ENCODE data around the gene FMN1.

Gene FMN1

DNA sequence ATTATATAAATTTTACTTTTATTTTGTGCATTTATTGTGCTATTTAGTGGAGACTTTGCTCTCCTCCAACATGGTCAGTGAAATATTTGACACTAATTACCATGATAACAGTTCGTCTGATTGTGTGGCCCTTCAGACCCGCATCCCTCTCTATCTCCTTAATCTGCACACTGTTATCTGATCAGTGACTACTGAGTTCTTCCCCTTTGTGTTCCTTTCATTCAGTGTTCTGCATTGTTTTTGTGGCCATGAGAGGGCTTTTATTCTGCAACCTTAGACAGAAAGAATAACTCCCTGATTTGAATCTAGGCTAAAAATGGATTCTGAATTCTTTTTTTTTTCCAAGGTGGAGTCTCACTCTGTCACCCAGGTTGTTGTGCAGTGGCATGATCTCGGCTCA lies 11.9 kb upstream of the FMN1 start:
- H3K4me1 Mint-ChIP-seq, result peaks cover 33% of the 10 kb centered on the region
- no peak overlapping the region for H3K4me3 Mint-ChIP-seq
- no peak overlapping the region for H3K27ac Mint-ChIP-seq
- DNase-seq, result no peak
- no peaks in the 10 kb centered on the region for H3K27me3 Mint-ChIP-seq
- peaks cover 0 to 9% of the 10 kb centered on the region in 2 donors for H3K9me3 Mint-ChIP-seq
- no peak for ATAC-seq

DNA sequence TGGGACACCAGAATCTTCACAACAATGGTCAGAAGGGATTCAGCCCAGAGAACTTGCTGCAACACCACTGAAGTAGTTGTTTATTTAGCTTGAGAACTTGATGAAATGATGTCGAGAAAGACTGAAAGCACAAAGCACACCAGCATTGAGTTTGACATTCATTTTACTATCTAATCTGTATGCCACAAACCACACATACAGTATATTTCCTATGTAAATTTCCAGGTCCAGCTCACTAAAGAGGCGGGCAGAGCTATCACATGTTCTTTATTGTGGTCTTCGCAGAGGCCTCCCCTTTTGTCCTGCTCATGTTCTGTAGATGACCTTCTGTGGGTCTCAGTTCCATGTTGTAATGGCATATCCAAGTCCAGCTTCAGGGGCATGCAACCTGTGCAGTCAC lies 10.4 kb upstream of the FMN1 start:
- Mint-ChIP-seq H3K27me3 (no peaks in the 10 kb centered on the region), H3K4me1 (peaks cover 41% of the 10 kb centered on the region), H3K27ac (no peak overlapping the region), H3K4me3 (no peak overlapping the region), H3K9me3 (peaks cover 0 to 6% of the 10 kb centered on the region in 2 donors)
- DNase-seq (no peak), ATAC-seq (no peak)

DNA sequence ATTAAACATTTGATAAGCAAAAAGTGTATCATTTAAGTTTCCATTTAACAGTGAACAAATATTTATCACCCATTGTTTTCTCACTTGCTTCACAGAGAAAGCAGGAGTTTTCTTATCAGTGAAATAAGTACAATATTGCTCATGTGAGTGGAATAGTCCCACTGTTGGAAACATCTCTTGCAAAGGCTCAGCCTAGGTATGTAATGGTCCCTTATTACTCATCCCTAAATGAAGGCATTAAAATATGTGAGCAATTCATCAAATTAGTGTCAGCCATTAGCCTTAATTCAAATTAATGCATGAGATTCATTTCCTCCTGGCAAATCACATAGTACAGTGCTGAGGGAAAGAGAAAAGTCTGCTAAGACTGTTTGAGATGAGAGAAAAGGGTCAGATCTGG lies 9.6 kb upstream of the FMN1 start:
- Mint-ChIP-seq H3K27ac (no peak overlapping the region), H3K9me3 (no peaks in the 10 kb centered on the region), H3K27me3 (peaks cover 6% of the 10 kb centered on the region), H3K4me1 (peaks cover 37% of the 10 kb centered on the region), H3K4me3 (no peak overlapping the region)
- DNase-seq (no peak), ATAC-seq (no peak)

DNA sequence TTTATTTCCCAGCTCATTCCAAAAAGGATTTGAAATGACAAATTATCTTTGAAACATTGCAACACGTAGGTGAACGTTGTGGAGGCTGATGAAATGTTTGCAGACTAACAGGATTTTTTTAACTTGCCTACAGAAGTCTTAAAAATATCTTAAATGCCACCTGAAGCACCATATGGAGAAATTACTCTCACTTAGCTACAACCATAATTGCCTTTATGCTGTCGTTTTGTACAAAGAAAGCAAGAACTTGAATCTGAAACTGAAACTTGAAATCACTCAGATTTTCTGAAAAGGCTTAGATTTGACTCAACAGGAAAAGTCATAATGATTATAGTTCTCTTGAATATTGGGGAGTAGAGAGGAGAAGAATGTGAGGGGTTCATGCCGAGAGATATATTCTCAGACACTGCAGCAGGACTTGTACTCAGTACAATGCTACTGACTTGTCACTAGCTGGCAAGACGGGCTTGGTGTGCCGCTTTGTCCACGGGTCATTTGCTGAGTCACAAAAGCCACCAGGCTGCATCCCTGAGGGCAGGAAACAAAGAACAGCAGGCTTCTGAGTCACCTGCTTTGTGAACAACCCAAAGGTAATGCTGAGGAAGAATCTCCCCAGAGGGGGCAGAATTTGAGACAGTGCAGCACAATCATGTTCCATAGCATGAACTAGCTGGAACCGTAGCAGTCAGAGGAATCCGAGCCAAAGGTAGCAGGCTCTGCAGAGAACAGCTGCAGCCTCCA lies 7.1 kb upstream of the FMN1 start:
- peaks cover 37% of the 10 kb centered on the region for H3K4me1 Mint-ChIP-seq
- peaks cover 6% of the 10 kb centered on the region for H3K27me3 Mint-ChIP-seq
- peak overlapping the region; percentile 65 to 74 for H3K4me3 Mint-ChIP-seq
- H3K27ac Mint-ChIP-seq, result peak overlapping the region; percentile 50 to 89
- DNase-seq, result peak; percentile 57 to 64
- peak; percentile 98 for ATAC-seq
- no peaks in the 10 kb centered on the region for H3K9me3 Mint-ChIP-seq

DNA sequence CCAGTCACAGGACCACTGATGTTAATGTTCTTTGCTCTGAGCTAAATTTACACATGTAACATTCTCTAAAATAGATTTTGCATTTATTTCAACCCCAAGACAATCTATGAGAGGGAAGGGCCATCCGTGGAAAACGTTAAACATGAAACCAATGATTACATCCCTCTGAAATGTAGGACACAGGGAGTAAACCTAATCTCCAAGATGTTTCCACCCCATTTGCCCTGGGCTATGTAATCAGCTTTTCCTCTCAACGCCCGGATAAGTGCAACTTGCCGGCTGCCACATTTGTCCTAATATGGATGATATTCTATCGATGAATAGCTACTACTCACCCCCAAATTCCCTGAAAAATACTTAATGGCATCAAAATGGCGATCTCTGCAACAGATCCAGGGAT lies 6.4 kb upstream of the FMN1 start:
- Mint-ChIP-seq H3K4me3 (no peak overlapping the region), H3K27ac (no peak overlapping the region), H3K27me3 (peaks cover 6% of the 10 kb centered on the region), H3K9me3 (no peaks in the 10 kb centered on the region), H3K4me1 (peaks cover 37% of the 10 kb centered on the region)
- no peak for DNase-seq
- no peak for ATAC-seq

DNA sequence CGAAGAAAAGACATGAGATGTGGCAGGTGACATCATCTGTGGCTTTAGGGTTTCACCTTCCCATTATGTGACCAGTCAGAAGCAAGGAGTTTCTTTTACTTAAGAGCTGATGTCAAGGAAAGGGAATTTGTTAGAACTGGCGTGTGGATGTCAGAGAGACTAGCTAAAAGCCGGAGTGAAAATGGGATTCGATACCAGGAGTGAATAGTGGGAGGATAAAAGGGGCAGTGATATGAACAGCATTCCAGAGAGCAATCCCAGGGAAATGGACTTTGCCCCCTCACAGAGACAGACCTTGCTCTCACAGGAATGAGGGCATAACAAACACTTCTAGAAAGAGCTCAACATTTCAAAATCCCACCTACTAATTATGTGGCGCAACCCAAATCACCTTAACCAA lies 5.9 kb upstream of the FMN1 start:
- ATAC-seq (no peak), DNase-seq (no peak)
- Mint-ChIP-seq H3K27me3 (peaks cover 6% of the 10 kb centered on the region), H3K4me1 (peaks cover 39% of the 10 kb centered on the region), H3K9me3 (no peaks in the 10 kb centered on the region), H3K27ac (no peak overlapping the region), H3K4me3 (no peak overlapping the region)

DNA sequence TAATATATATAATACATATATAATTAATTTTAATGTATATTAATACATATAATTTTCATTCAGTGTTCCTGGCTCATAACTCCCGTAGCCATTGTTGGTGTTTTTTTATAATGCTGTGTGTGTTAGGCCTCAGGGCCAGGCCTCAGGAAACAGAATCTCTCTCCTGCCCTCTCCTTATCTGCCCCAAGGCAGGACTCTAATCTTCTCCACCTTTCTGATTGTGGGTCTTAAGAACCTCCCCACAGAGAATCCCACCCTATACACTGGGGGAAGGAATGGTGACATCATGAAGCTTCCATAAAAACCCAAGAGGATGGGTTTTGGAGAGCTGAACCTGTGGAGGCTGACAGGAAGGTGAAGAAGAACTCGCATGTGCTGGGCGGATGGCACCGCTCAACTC lies 4.0 kb upstream of the FMN1 start:
- DNase-seq, result no peak
- no peak overlapping the region for H3K4me3 Mint-ChIP-seq
- peaks cover 8% of the 10 kb centered on the region for H3K27me3 Mint-ChIP-seq
- ATAC-seq, result no peak
- H3K27ac Mint-ChIP-seq, result no peak overlapping the region
- H3K4me1 Mint-ChIP-seq, result peaks cover 45% of the 10 kb centered on the region
- no peaks in the 10 kb centered on the region for H3K9me3 Mint-ChIP-seq

DNA sequence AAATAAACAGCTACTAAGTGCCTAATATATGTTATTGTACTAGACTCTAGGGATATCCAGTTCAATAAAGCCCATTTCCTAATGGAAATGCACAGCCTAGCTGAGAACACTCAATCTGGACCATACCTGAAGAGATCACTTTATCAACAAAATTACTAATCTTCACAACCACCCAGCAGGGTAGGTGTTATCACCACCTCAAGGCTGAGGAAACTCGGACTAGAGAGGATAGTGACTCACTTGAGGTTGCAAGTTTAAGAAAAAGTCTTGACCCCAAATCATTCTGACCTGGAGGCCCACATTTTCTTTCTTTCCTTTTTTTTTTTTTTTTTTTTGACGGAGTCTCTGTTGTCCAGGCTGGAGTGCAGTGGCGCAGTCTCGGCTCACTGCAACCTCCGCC lies 3.1 kb upstream of the FMN1 start:
- Mint-ChIP-seq H3K4me3 (no peak overlapping the region), H3K4me1 (peaks cover 40% of the 10 kb centered on the region), H3K27ac (no peak overlapping the region), H3K9me3 (no peaks in the 10 kb centered on the region), H3K27me3 (peaks cover 17% of the 10 kb centered on the region)
- no peak for ATAC-seq
- DNase-seq, result no peak

DNA sequence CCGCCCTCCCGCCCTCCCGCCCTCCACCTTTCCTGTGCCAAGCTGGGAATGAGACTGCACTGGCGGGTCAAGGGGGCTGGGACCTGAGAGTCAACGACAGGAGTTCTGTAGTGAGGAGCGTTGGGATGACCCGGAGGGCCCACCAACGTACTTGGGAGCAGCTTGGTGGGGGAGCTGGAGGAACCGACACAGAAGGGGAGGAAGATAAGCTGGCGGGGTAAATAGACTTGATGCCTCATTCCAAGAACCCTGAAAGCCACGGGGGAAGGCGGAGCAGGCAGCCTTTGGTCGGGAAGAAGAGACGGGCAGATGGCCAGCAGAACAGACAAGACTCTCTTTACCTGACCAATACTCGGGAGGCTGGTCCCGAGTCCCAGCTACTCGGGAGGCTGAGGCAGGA lies 277 bp downstream of the FMN1 start:
- H3K4me1 Mint-ChIP-seq, result peaks cover 16% of the 10 kb centered on the region
- H3K27ac Mint-ChIP-seq, result peak overlapping the region; percentile 21 to 65
- no peaks in the 10 kb centered on the region for H3K9me3 Mint-ChIP-seq
- no peak for ATAC-seq
- H3K27me3 Mint-ChIP-seq, result peaks cover 20% of the 10 kb centered on the region
- no peak for DNase-seq
- peak overlapping the region; percentile 76 to 86 for H3K4me3 Mint-ChIP-seq

DNA sequence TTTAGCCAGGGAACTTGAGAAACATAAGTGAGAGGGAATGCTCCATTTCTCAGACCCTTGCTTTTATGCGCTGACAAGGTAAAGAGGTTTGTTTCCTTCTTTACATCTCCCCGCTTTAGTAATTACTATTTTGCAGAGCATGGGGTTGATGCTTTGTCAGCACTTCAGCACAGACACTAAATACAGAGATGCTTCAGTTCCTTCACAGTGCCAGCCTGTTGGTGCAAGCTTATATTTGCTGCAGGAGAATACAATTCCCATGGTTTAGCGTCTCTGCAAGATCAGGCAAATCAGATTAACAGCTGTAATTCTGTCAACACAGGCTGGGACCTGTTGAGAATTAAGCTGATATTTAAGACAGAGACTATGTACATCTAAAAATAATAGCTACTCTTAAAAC lies 2.9 kb downstream of the FMN1 start:
- H3K27ac Mint-ChIP-seq, result no peak overlapping the region
- H3K4me3 Mint-ChIP-seq, result no peak overlapping the region
- H3K9me3 Mint-ChIP-seq, result no peaks in the 10 kb centered on the region
- peaks cover 16% of the 10 kb centered on the region for H3K4me1 Mint-ChIP-seq
- ATAC-seq, result no peak
- H3K27me3 Mint-ChIP-seq, result peaks cover 26% of the 10 kb centered on the region
- DNase-seq, result no peak

DNA sequence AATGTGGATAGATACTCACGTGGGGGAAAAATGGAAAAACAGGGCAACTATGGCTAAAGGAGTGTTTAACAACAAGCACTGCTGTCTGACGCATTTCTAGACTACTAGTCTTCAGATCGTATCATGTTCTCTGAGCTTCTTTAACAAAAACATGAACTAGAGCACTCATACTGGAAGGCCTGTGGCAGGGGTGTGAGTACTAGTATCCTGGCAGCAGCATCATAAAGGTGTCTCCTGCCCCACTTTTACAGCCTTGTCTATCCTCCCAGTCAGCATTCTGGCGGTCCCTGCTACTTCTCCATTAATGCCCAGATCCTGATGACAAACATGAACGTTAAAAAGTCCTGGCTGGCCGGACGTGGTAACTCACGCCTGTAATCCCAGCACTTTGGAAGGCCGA lies 4.0 kb downstream of the FMN1 start:
- no peaks in the 10 kb centered on the region for H3K9me3 Mint-ChIP-seq
- H3K4me1 Mint-ChIP-seq, result peaks cover 15% of the 10 kb centered on the region
- DNase-seq (no peak), ATAC-seq (peak; percentile 41)
- H3K27me3 Mint-ChIP-seq, result peaks cover 26% of the 10 kb centered on the region
- no peak overlapping the region for H3K4me3 Mint-ChIP-seq
- H3K27ac Mint-ChIP-seq, result no peak overlapping the region

DNA sequence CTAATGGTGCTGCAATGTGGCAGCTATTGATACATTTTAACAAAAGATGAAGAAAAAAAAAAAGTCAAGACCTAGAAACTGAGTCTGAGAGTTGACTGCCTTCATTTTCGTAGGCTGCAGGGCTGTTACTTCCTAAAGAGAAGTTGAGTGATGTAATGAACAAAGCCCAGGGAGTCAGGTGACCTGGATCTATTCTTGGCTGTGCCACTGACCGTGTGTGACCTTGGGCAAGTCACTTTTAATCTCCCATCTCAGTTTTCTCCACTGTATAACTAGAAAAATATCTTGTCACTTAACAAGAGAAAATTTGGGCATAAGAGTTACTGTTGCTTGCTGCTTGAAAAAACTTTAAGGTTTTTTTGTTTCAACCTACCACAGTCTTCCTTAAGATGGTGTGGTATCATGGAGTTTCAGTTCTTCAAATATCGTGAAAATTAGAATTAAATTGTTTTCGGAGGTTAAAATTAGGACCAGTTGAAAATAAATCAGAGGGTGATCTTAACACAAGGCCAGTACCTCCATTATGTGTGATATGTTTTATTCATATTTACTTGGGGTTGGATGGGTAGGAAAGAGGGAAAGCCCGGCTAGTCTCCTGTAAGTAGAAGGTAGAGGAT lies 5.8 kb downstream of the FMN1 start:
- ATAC-seq (no peak), DNase-seq (no peak)
- no peak overlapping the region for H3K4me3 Mint-ChIP-seq
- H3K9me3 Mint-ChIP-seq, result no peaks in the 10 kb centered on the region
- no peaks in the 10 kb centered on the region for H3K4me1 Mint-ChIP-seq
- peaks cover 26% of the 10 kb centered on the region for H3K27me3 Mint-ChIP-seq
- no peak overlapping the region for H3K27ac Mint-ChIP-seq

DNA sequence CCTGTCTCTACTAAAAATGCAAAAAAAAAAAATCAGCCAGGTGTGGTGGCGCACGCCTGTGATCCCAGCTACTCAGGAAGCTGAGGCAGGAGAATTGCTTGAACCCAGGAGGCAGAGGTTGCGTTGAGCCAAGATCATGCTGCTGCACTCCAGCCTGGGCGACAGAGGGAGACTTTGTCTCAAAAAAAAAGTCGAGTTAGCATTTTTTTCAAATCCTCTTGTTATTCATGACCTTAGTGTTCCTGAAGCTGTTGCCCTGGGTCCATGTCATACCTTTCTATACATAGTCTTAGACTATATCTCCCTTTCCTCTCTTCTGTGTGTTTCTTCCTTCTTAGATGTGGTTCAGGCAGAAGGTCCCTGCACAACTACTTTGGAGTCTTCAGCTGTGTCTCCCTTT lies 6.4 kb downstream of the FMN1 start:
- Mint-ChIP-seq H3K4me1 (no peaks in the 10 kb centered on the region), H3K4me3 (no peak overlapping the region), H3K9me3 (no peaks in the 10 kb centered on the region), H3K27ac (no peak overlapping the region), H3K27me3 (peaks cover 20% of the 10 kb centered on the region)
- DNase-seq (no peak), ATAC-seq (no peak)

DNA sequence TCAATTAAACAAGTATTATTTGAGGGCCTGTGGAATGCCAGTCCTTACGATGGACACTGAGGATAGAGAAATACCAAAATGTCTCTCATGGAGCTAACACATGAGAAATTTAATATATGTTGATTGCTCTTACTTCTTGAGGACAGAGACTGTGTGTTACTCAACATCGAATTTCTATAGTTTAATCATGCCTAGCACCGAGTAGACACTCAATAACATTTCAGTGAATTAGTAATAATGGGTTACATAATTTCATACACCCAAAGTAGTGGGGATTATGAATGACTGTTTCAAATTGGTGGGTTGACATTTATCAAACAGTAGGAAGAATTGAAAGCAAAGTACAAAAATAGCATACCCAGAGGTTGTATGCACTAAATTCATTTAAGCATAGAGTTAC lies 11.2 kb downstream of the FMN1 start:
- H3K9me3 Mint-ChIP-seq, result no peaks in the 10 kb centered on the region
- DNase-seq, result no peak
- H3K4me3 Mint-ChIP-seq, result no peak overlapping the region
- no peaks in the 10 kb centered on the region for H3K27me3 Mint-ChIP-seq
- H3K27ac Mint-ChIP-seq, result no peak overlapping the region
- no peak for ATAC-seq
- H3K4me1 Mint-ChIP-seq, result no peaks in the 10 kb centered on the region

DNA sequence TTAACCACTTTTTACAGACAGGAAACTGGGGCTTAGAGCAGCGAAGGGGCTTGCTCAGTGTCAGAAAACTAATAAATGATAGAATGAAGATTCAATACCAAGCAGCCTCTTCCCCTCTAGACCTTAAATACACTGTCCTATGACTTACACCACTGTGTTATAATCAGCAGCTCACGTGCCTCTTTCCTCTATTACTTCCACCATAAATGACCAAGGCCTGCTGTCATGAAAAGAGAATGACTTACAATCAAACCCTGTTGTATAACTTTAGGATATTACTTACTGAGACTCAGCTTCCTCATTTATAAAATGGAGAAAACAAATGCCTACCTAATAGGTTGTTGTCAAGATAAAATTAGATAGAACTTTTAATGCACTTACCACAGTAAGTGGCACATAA lies 11.6 kb downstream of the FMN1 start:
- Mint-ChIP-seq H3K27ac (no peak overlapping the region), H3K27me3 (no peaks in the 10 kb centered on the region)
- DNase-seq, result no peak

DNA sequence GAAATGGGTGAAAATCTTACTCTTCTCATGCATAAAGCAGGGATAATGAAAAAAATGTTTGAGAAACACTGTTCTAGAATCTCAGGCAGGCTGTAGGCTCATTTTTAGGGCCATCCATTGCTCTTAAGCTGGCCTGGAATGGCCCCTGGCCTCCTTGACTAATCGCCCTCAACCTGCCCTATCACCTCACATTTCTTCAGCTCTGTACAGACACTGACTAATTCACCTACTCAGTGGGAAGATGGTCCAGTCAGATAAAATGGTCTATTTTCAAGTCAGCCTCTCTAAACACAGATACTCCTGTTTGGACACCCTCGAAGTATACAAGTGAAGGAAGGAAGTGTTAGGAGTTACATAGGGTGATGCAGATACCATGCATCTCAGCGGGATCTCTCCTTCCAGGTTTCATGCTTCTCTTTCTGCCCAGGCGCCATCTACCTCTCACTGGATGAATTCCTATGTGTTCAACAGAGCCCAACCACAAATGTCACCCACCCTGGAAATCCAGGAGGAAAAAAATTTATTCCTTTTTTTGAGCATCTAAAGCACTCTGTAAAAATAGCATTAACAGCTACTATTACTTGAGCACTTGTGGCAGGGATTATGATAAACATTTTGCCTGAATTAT lies 12.1 kb downstream of the FMN1 start:
- H3K4me1 Mint-ChIP-seq, result no peaks in the 10 kb centered on the region
- no peak for ATAC-seq
- H3K4me3 Mint-ChIP-seq, result no peak overlapping the region
- H3K27ac Mint-ChIP-seq, result no peak overlapping the region
- DNase-seq, result no peak
- H3K27me3 Mint-ChIP-seq, result no peaks in the 10 kb centered on the region
- no peaks in the 10 kb centered on the region for H3K9me3 Mint-ChIP-seq

More for the DNA sequence above, 11.6 kb downstream of the FMN1 start:
- ATAC-seq, result no peak
- Mint-ChIP-seq H3K9me3 (no peaks in the 10 kb centered on the region), H3K4me3 (no peak overlapping the region), H3K4me1 (no peaks in the 10 kb centered on the region)
